HEK293 (cell line): Measurements from ENCODE around the gene DHPS.

Source experiments
- CTCF ChIA-PET: fragments of 350-600 bp; formaldehyde crosslinking; extraction: SDS; loops from one replicate; lab custom pipeline; 2021; ENCODE audit warnings: antibody characterized with exemption; lab: Yijun Ruan, JAX
- POLR2A ChIA-PET: fragments of 300-600 bp; formaldehyde crosslinking; extraction: SDS; loops from one replicate; lab custom pipeline; 2020; ENCODE audit warnings: antibody characterized with exemption, inconsistent platforms; lab: Yijun Ruan, JAX
- H3K27ac ChIP-seq: fragments of 200-500 bp; sonication (Bioruptor generic); 2 replicates; pipeline ENCODE4 v1.5.1; 2014; ENCODE audit warnings: low read depth, low read length, control low read depth, inconsistent platforms; ENCODE audit errors: extremely low read depth
- H3K36me3 ChIP-seq, 2 experiments: fragments of 200-500 bp in 1 of 2; sonication (Bioruptor generic) in 1 of 2; 1 replicate in 1 of 2; 2 replicates in 1 of 2; pipeline ENCODE4 v1.5.1; 2014 to 2017; ENCODE audit warnings: inconsistent platforms in 2 of 2, low read length in 2 of 2; ENCODE audit not compliant: control insufficient read depth in 2 of 2, insufficient read depth in 1 of 2
- H3K4me1 ChIP-seq: fragments of 200-500 bp; sonication (Bioruptor generic); 2 replicates; pipeline ENCODE4 v1.5.1; 2014; ENCODE audit warnings: mild to moderate bottlenecking, low read length, inconsistent platforms; ENCODE audit not compliant: control insufficient read depth, insufficient read depth
- H3K4me3 ChIP-seq: 2 replicates; pipeline ENCODE4 v1.5.1; 2011; ENCODE audit warnings: low read depth, mild to moderate bottlenecking, control low read depth, low read length, moderate library complexity
- H3K9me3 ChIP-seq: fragments of 200-500 bp; sonication (Bioruptor generic); 2 replicates; pipeline ENCODE4 v1.5.1; 2014; ENCODE audit warnings: low read depth, low read length, inconsistent platforms; ENCODE audit not compliant: control insufficient read depth, insufficient read depth
- KLF16 ChIP-seq: fragments of 450-650 bp; formaldehyde crosslinking; IDR thresholded peaks from 2 replicates; pipeline ENCODE4 v1.5.1; 2017; ENCODE audit warnings: missing biosample characterization, missing genetic modification characterization
- PRDM2 ChIP-seq: fragments of 450-650 bp; formaldehyde crosslinking; IDR thresholded peaks from 2 replicates; pipeline ENCODE4 v1.5.1; 2016; ENCODE audit warnings: missing biosample characterization, missing genetic modification characterization, borderline replicate concordance
- YY1 ChIP-seq: fragments of 450-650 bp; formaldehyde crosslinking; IDR thresholded peaks from 2 replicates; pipeline ENCODE4 v1.5.1; 2018; ENCODE audit warnings: missing biosample characterization, missing genetic modification characterization
- ZBTB44 ChIP-seq: fragments of 450-650 bp; IDR thresholded peaks from 2 replicates; pipeline ENCODE4 v1.5.1; 2018; ENCODE audit warnings: missing biosample characterization, mild to moderate bottlenecking, missing genetic modification characterization
- ZNF132 ChIP-seq: fragments of 450-650 bp; formaldehyde crosslinking; IDR thresholded peaks from 2 replicates; pipeline ENCODE4 v1.5.1; 2017; ENCODE audit warnings: missing biosample characterization, missing genetic modification characterization, borderline replicate concordance
- ZNF140 ChIP-seq: fragments of 450-650 bp; formaldehyde crosslinking; IDR thresholded peaks from 2 replicates; pipeline ENCODE4 v1.5.1; 2016; ENCODE audit warnings: missing biosample characterization, missing genetic modification characterization
- ZNF221 ChIP-seq: fragments of 450-650 bp; formaldehyde crosslinking; IDR thresholded peaks from 2 replicates; pipeline ENCODE4 v1.5.1; 2017; ENCODE audit warnings: missing biosample characterization, missing genetic modification characterization, borderline replicate concordance
- ZNF311 ChIP-seq: fragments of 450-650 bp; formaldehyde crosslinking; IDR thresholded peaks from 2 replicates; pipeline ENCODE4 v1.5.1; 2017; ENCODE audit warnings: missing biosample characterization, missing genetic modification characterization, borderline replicate concordance
- ZNF449 ChIP-seq: fragments of 450-650 bp; formaldehyde crosslinking; IDR thresholded peaks from 2 replicates; pipeline ENCODE4 v1.5.1; 2017; ENCODE audit warnings: missing biosample characterization, mild to moderate bottlenecking, missing genetic modification characterization, moderate library complexity
- ZNF558 ChIP-seq: fragments of 450-650 bp; formaldehyde crosslinking; IDR thresholded peaks from 2 replicates; pipeline ENCODE4 v1.5.1; 2016; ENCODE audit warnings: missing biosample characterization, missing genetic modification characterization
- ZNF621 ChIP-seq: fragments of 450-650 bp; formaldehyde crosslinking; IDR thresholded peaks from 2 replicates; pipeline ENCODE4 v1.5.1; 2017; ENCODE audit warnings: missing biosample characterization, missing genetic modification characterization
- ZNF664 ChIP-seq: fragments of 450-650 bp; formaldehyde crosslinking; IDR thresholded peaks from 2 replicates; pipeline ENCODE4 v1.5.1; 2016; ENCODE audit warnings: missing biosample characterization, missing genetic modification characterization
- ZNF677 ChIP-seq: fragments of 450-650 bp; IDR thresholded peaks from 2 replicates; pipeline ENCODE4 v1.5.0; 2018; ENCODE audit warnings: missing biosample characterization, mild to moderate bottlenecking, missing genetic modification characterization, moderate library complexity
- ZSCAN5A ChIP-seq: fragments of 450-650 bp; formaldehyde crosslinking; IDR thresholded peaks from 2 replicates; pipeline ENCODE4 v1.5.1; 2016; ENCODE audit warnings: missing biosample characterization, missing genetic modification characterization
- TF ChIP-seq, protein P1 (sequence below): fragments of 450-650 bp; formaldehyde crosslinking; IDR thresholded peaks from 2 replicates; pipeline ENCODE4 v1.5.1; 2016; ENCODE audit warnings: missing biosample characterization, missing genetic modification characterization
- TF ChIP-seq, protein P2 (sequence below): fragments of 450-650 bp; formaldehyde crosslinking; IDR thresholded peaks from 2 replicates; pipeline ENCODE4 v1.5.1; 2016; ENCODE audit warnings: missing biosample characterization, missing genetic modification characterization

The DHPS gene

GRCh38 chr19:12639901-12640613 is 41.6 kb downstream of the DHPS start (continued):
- no peak for TF ChIP-seq PRDM2 (tag by site-specific recombination)
- TF ChIP-seq, protein P1, sequence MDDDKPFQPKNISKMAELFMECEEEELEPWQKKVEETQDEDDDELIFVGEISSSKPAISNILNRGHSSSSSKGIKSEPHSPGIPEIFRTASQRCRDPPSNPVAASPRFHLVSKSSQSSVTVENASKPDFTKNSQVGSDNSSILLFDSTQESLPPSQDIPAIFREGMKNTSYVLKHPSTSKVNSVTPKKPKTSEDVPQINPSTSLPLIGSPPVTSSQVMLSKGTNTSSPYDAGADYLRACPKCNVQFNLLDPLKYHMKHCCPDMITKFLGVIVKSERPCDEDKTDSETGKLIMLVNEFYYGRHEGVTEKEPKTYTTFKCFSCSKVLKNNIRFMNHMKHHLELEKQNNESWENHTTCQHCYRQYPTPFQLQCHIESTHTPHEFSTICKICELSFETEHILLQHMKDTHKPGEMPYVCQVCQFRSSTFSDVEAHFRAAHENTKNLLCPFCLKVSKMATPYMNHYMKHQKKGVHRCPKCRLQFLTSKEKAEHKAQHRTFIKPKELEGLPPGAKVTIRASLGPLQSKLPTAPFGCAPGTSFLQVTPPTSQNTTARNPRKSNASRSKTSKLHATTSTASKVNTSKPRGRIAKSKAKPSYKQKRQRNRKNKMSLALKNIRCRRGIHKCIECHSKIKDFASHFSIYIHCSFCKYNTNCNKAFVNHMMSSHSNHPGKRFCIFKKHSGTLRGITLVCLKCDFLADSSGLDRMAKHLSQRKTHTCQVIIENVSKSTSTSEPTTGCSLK = no peak
- TF ChIP-seq ZNF664 (tag by site-specific recombination) = no peak
- TF ChIP-seq YY1 (tag by site-specific recombination) = no peak
- TF ChIP-seq ZNF140 (tag by site-specific recombination) = no peak

- Histone ChIP-seq H3K4me1 (no peaks in the 10 kb centered on the region), H3K4me3 (no peak overlapping the region), H3K9me3 (no peaks in the 10 kb centered on the region), H3K36me3 (no peaks in the 10 kb centered on the region), H3K27ac (no peak overlapping the region)
- CTCF ChIA-PET = no interaction called here
- POLR2A ChIA-PET = interaction anchor here (0.7 kb wide), 1 partner anchor 79 kb away, joined by 6 read pairs; no protein-coding TSS in a partner anchor
- TF ChIP-seq KLF16 (tag by site-specific recombination) = no peak
- no peak for TF ChIP-seq ZNF221
- no peak for TF ChIP-seq ZNF558
- no peak for TF ChIP-seq ZNF621 (tag by site-specific recombination)
- no peak for TF ChIP-seq ZNF677 (tag by site-specific recombination)
- TF ChIP-seq ZBTB44 (tag by site-specific recombination) = no peak
- TF ChIP-seq, protein P2, sequence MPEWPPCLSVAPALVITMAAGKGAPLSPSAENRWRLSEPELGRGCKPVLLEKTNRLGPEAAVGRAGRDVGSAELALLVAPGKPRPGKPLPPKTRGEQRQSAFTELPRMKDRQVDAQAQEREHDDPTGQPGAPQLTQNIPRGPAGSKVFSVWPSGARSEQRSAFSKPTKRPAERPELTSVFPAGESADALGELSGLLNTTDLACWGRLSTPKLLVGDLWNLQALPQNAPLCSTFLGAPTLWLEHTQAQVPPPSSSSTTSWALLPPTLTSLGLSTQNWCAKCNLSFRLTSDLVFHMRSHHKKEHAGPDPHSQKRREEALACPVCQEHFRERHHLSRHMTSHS (tag by site-specific recombination) = no peak
- no peak for TF ChIP-seq ZNF132
- TF ChIP-seq ZSCAN5A (tag by site-specific recombination) = no peak
- TF ChIP-seq ZNF449 = no peak
- no peak for TF ChIP-seq ZNF311
Measured at GRCh38 chr19:12638611-12639182, 43.0 kb downstream of the DHPS start.
